ENCODE measurements around the gene AK1.

DNA sequence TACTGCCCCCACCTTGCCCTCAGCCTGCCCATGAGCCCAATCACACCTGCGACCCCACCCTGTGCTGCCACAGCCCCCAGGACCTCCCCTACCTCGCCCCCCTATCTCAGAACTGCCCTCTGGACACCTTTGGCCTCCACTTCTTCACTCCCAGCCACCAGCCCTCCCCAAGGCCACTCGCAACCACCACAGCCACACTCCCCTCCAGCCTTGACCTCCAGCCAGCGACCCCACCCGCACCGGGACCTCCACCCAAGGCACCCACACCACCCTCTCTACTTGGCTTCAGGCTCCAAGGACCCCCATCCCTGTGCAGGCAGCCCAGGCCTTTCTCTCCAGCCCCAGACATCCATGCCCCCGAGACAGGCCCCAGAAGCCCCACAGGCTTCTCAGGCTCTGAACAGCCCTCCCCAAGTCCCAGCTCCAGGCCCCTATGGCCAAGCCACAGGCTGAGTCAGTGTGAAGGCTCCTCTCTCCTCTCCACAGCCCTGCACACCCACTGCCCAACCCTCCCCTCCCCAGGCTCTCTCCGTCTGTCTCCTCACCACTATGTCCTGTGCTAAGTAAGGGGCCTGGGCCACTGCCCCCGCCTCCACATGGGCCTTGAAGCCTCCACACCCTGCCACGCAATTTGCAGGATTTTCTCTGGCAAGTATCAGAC, 2.0 kb downstream of the AK1 start:
- TF ChIP-seq CTCF (conservative IDR thresholded peaks at IDR 0.05) (no peak), EZH2 (IDR thresholded peaks at IDR 0.05; ENCODE audit: low read depth) (no peak)

Data from PC-9 (cell line).